Measurements from ENCODE around the gene CRB3.

DNA sequence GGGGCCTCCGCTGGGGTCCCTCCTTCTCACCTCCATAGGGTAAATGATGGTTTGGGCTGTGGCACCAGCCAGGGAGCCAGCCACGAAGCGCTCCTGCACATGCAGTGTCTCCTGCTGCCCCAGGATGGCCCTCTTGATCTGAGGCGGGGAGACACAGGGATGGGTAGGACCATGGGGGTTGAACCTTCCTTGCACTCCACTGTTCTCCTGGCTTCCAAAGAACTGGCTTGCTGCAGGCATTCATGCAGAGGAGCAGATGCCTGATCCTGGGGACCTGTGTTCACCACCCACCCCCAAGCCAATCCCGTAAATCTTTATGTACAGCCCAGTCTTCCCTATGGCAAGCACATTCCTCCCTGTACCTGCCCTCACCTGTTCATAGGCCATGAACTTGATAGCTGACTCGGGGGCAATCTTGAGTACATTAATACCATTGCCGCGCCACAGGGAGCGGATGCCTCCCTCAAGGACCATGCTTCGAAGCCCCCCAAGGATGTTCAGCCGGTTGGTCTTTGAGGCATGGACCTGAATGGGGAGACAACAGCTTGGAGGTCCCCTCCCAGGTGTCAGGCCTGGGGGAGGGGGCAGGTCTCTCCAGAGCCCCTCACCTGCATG, 10.0 kb upstream of the CRB3 start:
- TF ChIP-seq, protein P1, sequence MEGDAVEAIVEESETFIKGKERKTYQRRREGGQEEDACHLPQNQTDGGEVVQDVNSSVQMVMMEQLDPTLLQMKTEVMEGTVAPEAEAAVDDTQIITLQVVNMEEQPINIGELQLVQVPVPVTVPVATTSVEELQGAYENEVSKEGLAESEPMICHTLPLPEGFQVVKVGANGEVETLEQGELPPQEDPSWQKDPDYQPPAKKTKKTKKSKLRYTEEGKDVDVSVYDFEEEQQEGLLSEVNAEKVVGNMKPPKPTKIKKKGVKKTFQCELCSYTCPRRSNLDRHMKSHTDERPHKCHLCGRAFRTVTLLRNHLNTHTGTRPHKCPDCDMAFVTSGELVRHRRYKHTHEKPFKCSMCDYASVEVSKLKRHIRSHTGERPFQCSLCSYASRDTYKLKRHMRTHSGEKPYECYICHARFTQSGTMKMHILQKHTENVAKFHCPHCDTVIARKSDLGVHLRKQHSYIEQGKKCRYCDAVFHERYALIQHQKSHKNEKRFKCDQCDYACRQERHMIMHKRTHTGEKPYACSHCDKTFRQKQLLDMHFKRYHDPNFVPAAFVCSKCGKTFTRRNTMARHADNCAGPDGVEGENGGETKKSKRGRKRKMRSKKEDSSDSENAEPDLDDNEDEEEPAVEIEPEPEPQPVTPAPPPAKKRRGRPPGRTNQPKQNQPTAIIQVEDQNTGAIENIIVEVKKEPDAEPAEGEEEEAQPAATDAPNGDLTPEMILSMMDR (conservative IDR thresholded peaks at IDR 0.05; ENCODE audit: low read depth in 2 of 2) = no peak
- TF ChIP-seq EZH2 (IDR thresholded peaks at IDR 0.05; ENCODE audit: low read depth, unreplicated experiment) (no peak), POLR2AphosphoS5 (IDR thresholded peaks at IDR 0.05; ENCODE audit: low read depth) (no peak), EZH2phosphoT487 (IDR thresholded peaks at IDR 0.05; ENCODE audit: unreplicated experiment) (no peak), JUNB (IDR thresholded peaks at IDR 0.05; ENCODE audit: unreplicated experiment) (no peak), NANOG (IDR thresholded peaks at IDR 0.05; ENCODE audit: borderline replicate concordance) (no peak)
- TF ChIP-seq, protein P2, sequence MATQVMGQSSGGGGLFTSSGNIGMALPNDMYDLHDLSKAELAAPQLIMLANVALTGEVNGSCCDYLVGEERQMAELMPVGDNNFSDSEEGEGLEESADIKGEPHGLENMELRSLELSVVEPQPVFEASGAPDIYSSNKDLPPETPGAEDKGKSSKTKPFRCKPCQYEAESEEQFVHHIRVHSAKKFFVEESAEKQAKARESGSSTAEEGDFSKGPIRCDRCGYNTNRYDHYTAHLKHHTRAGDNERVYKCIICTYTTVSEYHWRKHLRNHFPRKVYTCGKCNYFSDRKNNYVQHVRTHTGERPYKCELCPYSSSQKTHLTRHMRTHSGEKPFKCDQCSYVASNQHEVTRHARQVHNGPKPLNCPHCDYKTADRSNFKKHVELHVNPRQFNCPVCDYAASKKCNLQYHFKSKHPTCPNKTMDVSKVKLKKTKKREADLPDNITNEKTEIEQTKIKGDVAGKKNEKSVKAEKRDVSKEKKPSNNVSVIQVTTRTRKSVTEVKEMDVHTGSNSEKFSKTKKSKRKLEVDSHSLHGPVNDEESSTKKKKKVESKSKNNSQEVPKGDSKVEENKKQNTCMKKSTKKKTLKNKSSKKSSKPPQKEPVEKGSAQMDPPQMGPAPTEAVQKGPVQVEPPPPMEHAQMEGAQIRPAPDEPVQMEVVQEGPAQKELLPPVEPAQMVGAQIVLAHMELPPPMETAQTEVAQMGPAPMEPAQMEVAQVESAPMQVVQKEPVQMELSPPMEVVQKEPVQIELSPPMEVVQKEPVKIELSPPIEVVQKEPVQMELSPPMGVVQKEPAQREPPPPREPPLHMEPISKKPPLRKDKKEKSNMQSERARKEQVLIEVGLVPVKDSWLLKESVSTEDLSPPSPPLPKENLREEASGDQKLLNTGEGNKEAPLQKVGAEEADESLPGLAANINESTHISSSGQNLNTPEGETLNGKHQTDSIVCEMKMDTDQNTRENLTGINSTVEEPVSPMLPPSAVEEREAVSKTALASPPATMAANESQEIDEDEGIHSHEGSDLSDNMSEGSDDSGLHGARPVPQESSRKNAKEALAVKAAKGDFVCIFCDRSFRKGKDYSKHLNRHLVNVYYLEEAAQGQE (IDR thresholded peaks at IDR 0.05; ENCODE audit: unreplicated experiment) = no peak
- TF ChIP-seq, protein P3, sequence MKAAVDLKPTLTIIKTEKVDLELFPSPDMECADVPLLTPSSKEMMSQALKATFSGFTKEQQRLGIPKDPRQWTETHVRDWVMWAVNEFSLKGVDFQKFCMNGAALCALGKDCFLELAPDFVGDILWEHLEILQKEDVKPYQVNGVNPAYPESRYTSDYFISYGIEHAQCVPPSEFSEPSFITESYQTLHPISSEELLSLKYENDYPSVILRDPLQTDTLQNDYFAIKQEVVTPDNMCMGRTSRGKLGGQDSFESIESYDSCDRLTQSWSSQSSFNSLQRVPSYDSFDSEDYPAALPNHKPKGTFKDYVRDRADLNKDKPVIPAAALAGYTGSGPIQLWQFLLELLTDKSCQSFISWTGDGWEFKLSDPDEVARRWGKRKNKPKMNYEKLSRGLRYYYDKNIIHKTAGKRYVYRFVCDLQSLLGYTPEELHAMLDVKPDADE (IDR thresholded peaks at IDR 0.05) = no peak

Data from GM23338 (cell line).